ENCODE measurements around the gene NTRK1.

DNA sequence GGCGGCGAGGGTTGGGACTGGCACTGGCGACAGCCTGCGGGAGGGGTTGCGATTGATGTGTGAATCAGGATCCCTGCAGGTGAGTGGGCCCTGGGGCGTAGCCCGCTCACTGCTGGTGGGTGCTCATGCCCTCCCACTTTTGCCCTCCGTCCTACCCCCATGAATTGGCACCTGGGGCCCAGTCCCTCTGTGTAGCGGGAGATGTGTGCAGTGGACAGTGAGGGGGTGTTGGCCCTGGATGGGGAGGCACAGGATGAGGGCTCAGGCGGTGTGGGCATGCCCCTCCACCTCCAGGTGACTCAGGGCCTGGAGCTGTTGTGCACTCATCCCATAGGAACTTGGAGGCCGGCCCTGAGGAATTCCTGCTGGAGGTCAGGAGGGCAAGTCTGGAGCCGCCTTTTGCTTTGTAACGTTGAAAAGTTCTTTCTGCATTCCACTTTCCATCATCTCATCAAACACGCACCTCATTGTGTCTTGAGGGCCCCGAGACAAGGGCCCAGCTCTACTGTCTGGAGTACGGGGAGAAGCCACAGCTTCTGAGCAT lies 35.9 kb downstream of the NTRK1 start:
- TF ChIP-seq CTCF (conservative IDR thresholded peaks at IDR 0.05 in 1 of 2, IDR thresholded peaks at IDR 0.05 in 1 of 2; ENCODE audit: low read depth in 1 of 2, low read length in 2 of 2) (no peak), EZH2 (IDR thresholded peaks at IDR 0.05; ENCODE audit: low read length, missing control alignments) (no peak)
